ENCODE results near the gene TAS2R46.

GRCh38 chr12:11106288-11106687 is 44.2 kb upstream of the TAS2R46 start:
- TF ChIP-seq MAZ (CRISPR knock-in tag; conservative IDR thresholded peaks at IDR 0.05 in 1 of 2, IDR thresholded peaks at IDR 0.05 in 1 of 2) (no peak), POLR2AphosphoS5 (IDR thresholded peaks at IDR 0.05; ENCODE audit: control insufficient read depth, insufficient read depth, low read depth, low read length) (no peak)

All from K562 (cell line).